Renal cortex interstitium (tissue), 11 donors: Measurements from ENCODE around the gene WNT7A. TPM values are rescaled to one million over a fixed set of nuclear protein-coding genes. Genes with fewer than 3 reads are reported as not detected.

Experiments used
- DNase-seq, 11 donors: peaks; one replicate each; pipeline ENCODE4 v3.0.0-alpha.2; 2013; ENCODE audit warnings: low read depth in 9 of 11, low spot score in 4 of 11; ENCODE audit errors: extremely low read depth in 1 of 11
- polyA plus RNA-seq, 3 donors: library from polyadenylated mRNA; unstranded; fragments of 120-200 nt; gene quantifications; one replicate each; pipeline ENCODE4 v1.2.1, GENCODE V29; 2013; ENCODE audit not compliant: insufficient read length in 3 of 3

WNT7A gene
- polyA plus RNA-seq, 3 donors = 0.06 to 0.07 TPM; not detected in 1

DNA sequence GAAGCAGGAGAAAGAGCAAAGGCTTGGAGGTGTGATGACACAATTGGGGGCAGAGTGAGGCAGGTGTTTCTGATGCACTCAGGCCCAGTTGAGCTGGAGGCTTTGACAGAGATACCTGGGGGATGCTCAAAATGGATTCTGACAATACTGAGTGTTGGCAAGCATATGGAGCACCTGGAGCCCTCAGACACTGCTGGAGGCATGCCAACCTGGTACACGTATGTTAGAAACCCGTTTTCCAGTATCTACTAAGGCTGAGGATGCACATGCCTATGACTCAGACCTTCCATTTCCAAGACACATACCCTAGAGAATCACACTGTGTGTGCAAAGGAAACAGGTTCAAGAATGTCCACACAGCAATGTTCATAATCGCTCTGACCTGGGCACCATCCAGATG lies 58.7 kb downstream of the WNT7A start:
- no peak for DNase-seq

DNA sequence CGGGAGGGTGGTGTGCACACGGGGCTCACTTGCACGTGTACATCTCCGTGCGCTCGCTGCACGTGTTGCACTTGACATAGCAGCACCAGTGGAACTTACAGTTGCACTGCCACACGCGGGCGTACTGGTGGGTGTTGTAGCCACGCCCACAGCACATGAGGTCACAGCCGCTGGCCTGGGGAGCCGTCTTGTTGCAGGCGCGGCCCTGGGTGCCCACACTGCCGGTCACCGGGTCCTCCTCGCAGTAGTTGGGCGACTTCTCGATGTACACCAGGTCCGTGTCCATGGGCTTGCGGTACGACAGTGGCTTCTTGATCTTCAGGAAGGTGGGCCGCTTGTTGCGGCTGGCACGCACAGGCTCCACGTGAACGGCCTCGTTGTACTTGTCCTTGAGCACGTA lies 61.0 kb downstream of the WNT7A start:
- no peak for DNase-seq

DNA sequence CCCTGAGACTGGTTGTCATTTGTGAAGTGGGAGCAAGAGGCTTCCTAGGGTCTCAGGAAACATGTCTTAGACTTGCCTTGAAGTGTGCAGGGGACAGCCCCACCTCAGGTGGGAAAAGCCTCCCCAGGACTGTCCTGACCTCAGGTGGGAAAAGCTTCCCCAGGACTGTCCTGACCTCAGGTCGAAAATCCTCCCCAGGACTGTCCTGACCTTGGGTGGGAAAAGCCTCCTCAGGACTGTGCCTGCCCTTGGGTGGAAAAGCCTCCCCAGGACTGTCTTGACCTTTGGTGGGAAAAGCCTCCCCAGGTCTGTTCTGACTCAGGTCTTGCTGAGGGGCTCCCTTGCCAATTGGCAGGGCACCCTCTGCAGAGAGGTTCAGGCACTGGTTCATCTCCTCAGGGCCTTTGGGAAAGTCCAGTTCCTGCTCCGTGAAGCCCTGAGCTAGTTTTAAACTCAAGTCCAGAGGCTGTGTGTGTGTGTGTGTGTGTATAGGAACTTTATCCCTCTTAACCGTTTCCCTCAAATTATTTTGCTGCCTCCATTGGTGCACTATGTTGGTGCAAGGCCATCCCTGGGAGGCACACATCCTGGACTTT lies 64.7 kb downstream of the WNT7A start:
- no peak for DNase-seq

DNA sequence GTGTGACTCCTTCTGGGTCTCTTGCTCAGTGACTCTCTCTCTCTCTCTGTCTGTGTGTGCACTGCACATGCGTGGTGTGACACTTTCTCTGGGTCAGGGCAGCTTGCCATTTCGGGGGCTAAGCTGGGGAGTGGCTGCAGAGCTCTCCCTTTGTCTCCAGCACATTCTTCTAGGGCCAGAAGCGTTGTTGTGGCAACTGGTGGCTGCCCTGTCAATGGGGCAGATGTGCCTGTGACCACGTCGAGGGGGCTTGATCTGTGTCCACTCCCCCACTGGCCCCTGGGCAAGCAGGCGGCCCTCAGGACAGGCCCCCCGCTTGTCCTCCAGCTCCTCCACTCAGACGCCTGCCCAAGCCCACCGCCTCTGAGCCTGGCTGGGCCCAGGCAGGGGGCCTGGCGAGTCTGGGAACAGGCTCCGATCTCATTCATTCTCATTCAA lies 67.8 kb downstream of the WNT7A start:
- DNase-seq = no peak

DNA sequence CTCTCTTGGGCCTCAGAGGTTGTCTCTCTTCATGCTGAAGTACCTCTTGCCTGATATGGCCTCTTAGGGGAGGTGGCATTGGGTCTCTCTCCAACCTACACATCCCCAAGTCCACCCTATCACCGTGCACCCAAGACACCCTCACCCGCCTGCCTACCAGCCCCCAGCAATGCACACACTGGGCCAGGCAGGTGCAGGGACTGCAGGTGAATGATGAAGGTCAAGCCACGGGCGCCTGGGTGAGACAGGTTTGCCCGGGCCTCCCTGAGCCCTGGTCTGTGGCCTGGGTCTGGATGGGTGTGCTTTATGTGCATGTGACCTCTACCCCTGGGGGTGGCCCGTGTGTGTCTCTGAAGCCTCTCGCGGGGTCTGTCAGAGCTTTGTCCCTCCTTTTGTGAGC lies 68.3 kb downstream of the WNT7A start:
- DNase-seq = no peak

DNA sequence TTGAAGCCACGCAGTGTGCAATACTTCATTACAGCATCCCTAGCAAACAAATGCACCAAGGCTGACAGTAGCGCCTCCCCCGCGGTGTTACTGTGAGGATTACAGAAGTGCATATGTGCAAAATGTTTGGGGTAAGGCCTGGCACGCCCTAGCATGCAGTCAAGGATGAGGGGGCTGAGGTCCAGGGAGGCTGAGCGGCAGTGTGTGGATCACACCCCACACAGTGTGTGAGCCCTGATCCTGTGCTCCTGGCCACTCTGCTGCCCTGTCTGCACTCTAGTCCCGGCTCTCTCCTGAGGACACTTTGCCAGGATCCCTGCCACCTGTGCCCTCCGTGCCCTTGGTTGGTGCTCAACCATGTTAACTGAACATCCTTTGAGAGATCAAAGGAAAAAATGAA lies 71.3 kb downstream of the WNT7A start:
- DNase-seq = no peak

DNA sequence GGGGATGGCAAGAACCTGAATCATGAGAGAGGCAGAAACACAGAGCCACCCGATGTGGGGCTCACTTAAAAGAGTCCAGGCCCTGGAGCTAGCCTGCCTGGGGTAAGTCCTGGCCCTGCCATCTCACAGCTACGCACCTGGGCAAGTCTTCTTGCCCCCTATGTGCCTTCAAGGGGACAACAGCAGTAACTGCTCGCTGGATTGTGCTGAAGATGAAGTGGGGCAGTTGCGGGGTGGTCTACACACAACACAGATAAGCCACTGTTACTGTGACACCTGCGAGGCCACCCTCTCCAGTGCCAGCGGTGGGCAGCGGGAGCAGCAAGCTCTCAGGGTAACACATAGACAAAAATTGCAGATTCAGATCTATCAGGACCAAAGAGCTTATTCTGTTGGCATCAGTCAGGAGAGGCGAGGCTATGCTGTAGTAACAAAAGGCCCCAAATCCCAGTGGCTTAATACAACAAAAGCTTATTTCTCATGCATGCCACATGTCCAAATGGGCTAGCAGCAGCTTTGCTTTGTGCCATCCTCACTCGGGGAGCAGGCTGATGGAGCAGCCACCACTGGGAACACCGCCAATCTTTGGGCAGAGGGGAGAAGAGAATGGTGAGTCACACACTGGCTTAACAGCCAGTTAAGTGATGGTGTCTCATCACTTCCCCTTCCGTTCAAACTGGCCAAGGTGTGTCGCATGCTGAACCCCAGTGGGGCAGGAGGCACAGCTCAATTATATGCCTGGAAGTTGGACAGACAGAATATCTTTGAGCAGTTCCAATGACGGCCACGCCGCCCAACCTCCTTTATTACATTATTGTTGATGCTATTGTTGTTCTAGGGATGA lies 78.3 kb downstream of the WNT7A start:
- no peak for DNase-seq

DNA sequence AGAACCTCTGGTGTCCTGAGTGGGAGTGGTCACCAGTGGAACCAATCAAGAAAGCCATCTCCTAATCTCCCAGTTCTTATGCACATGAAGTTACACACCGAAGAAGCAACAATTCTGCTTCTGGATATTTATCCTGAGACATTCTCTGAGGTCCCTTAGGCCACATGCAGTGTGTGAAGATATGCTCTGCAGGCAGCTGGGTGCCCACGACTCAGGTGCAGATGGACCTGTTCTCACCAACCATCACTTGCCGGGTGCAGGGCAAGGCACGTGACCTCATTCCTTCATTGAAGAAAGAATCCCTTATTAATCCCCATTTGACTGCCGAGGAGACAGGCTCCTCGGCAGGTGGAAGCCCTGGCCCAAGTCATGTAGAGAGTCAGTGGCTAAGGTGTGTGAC lies 79.8 kb downstream of the WNT7A start:
- DNase-seq = no peak

DNA sequence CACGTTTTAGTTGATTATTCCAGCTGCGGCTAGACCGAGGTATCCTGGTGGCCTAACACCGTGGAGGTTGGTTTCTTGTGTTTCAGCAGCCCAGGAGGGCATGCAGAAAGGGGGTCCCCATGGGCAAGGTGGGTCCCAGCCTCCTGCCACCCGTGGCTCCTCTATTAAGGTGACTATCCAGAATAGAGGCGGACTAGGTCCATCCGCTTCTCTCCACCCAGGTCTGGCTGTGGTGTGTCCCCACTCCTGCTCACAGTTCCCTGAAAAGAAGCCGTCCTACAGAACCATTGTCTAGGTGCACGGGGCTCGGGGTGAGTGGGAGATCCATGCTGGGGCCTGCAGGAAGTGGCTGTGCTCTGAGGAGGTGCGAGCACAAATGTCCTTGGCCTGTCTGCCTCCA lies 81.5 kb downstream of the WNT7A start:
- no peak for DNase-seq

DNA sequence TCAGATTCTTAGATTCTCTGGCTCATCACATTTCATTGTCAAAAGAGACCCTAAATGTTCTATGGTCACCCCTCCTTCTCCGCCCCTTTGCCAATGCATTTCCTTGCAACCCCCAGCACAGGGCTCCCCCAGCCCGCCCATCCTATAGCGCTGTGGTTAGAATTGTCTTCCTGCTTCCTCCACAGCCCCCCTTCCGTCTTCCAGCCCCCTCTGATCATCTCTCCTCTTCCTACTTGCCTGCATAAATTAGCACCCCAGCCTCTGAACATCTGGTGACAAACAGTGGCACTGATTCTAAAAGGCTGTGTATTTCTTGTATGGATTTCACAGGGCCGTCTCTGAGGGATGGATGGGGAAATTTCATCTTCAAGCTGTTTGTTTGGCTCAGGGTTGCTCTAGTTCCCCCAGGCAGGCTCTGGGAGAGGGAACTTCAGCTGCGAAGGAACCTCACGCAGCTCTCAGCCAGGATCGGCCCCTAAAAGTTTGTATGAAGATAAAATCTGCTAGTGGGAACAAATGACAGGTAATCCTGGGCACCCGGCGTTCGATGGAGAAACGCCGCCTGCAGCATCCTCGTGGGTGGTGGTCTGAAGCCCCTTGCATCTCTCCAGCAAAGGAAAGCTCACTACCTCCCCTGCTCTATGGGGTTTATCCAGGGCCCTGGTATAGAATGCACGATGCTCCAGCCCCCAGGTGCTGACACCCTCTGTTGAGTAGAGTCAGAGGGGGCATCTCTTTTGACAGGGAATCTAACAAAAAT lies 83.0 kb downstream of the WNT7A start:
- no peak for DNase-seq

DNA sequence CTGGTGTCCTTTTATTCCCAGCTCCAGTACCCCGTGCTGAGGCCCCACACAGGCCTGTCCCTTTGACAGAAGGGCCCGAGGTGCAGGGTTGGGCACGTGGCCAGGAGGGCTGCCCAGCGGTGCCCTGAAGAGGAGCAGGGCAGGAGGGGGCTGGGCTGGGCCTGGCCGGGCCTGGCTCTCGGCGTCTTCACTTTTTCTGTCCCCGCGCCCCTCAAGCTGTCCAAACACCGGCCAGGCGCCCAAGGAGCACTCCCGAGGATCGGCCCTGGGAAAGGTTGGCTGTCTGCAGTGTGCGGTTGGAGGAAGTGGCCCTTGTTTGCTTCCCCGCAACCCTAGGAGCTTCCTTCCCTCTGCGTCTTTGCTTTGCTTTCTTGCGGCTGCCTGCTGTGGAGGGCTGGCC lies 84.1 kb downstream of the WNT7A start:
- DNase-seq = no peak

DNA sequence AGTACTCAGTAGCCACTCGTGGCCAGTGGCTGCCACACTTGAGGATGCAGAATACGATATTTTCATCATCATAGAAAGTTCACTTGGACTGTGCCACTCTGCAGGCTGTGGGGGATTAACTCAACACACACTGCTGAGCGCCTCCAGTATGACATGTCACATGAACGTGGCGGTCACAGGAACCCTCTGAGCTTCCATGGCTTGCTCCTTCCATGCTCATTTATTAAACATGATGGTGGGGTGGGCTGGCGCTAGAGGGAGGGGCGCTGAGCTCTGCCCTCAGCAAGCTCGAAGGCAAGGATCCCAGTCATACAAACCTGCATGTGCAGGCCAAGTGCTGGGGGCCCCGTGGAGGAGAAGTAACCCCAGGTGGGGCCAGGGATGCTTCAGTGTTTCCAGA lies 85.5 kb downstream of the WNT7A start:
- DNase-seq = no peak

DNA sequence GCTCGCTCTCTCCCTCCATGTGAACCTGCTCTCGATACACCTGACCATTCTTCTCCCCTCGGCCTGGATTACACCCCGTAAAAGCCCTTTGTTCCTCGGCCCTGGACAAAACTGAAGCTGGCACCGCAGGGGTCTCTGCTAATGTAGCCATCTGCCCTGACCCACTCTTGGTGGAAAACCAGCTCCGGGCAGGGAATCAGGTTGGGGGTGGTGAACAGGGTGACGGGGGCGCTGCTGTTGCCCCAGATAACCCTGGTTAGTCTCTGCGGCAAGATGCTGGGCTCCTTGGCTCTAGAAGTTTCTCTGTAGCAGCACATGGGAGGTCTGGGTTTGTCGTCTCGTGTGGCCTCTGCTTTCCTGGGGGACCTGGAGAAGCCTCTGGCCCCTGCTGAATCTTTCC lies 86.4 kb downstream of the WNT7A start:
- DNase-seq = no peak

DNA sequence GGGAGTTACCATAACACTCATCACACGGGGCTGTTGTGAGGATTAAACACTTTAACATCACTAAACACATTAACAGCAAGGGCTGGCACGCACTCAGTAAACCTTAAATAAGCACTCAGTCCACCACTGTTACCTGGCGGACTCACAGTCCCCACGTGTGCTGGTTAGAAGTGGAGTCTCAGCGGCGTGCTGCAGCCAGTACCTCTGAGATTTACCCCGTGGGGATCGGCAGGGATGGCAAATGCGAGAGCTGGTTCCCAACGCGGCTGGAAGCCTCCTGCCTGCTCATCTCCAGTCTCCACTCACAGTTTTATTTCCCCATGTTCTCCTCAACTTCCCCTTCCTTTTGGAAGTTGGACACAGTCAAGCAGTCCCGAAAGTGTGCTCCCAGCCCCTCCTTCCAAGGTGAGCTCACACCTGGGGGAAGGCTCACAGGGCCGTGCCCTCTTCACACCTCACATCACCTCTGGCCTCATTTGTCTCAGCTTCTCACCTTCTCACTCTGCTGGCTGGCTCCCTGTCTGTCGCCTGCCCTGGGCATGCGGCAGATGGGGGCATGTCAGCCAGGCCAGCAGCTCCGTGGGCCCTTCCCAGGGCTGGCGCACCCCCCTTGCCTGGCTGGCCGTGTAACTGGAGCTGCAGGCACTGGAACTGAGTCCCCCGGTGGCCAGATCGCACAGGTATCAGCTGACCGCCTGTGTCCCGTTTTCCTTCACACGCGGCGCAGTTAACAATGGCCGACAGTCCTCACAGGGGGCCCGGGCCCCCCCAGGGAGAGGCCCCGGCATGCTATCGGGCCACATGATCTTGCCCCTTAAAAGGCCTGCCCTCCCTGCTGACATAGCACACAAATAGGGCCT lies 87.1 kb downstream of the WNT7A start:
- peak in 3 of 11 donors; percentile 14 to 19 (median 16) for DNase-seq

DNA sequence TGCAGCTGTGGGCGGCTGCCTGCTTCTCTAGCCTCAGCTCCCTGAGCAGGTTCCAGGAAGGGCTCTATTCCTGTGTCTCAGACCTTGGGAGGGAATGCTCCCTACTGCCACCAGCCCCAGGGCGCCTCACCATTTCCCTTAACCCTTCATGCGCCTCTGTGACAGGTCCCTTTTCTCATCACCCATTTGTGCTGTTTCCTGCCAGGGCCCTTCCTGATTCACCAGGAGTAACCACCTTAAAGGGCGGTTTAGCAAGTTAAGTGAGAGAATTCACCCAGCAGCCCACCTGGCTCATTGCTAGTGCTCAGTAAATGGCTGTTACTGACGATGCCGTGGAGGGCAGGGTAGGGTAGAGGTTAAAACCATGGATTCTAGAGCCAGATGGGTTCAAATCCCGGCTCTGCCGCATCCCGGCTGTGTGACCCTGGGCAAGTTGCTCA lies 87.8 kb downstream of the WNT7A start:
- DNase-seq = no peak

DNA sequence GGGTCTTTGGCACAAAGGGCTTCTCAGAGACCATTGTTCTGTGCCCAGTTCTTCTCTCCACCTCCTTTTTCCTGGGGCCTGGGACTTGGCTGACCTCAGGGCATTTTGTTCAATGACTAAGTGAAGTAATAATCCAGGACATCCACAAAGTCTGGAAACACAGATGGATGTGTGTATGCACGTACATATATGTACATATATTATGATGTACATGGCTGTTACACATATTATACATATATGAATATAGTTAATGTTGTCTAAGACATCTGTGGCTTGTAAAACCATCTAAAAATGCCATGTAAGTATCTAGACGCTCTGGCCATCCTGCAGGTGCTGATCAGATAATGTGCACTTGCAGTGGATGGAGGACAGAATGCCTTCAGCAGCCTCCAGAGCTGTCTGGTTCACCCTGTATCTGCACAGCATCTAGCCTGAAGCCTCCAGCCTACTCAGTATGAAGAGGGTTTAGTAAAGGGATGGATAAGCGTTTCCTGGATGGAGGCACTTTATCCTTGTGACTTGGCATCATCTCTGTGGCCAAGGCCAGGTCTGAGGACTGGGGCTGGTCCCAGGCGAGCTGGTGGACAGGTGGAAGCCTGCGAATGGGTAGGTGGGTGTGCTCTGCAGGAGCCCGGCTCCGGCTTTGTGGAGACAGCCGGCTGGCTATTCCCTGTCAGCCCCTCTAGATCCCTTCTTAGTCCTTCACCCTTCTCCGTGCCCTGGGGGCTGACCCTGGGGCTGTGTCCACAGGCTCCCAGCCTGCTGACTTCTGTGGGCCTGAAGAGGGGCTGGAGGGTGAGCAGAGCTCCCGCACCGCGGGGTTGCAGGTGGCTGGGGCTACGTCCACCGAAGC lies 88.4 kb downstream of the WNT7A start:
- DNase-seq = no peak

DNA sequence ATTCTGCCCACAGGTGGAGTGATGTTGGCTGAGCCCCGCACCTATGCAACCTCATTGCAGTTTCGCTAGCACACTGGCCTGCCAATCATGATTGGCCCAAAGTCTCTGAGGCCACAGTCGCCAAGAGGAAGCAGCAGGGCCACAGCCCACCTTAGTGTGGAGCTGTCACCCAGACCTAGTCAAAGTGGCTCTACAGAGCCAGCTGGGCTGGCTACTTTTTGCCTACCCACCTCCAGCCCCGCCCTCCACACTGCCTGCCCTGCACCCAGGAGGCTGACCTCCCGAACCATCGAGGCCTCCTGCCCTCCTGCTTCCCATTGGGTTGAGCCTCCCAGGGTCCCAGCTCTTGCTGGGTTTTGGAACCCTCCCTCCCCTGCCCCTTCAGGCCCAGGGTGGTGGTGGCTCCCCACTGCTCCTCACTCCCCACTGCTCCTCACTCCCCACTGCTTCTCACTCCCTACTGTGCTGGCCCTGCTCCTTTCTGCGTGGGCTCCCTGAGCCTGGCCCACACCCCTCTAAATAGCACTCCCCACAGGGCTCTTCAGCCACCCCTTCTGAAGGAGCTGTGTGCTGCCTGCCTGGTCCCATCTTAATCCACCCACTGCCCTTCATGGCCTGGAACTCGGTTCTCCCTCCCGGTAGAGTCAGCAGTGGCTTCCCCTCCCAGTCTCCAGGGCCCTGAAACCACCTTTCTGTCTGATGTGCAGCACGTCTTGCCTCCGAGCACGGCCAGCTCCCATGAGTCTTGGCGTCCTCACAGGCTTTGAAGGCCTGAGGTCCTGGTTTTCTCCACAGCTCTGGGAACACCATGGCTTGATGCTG lies 89.3 kb downstream of the WNT7A start:
- no peak for DNase-seq
